ENCODE measurements around the gene ELOF1.
A peak's percentile ranks its signal among the peaks of the same experiment; 100 is the strongest.

The ELOF1 gene

DNA sequence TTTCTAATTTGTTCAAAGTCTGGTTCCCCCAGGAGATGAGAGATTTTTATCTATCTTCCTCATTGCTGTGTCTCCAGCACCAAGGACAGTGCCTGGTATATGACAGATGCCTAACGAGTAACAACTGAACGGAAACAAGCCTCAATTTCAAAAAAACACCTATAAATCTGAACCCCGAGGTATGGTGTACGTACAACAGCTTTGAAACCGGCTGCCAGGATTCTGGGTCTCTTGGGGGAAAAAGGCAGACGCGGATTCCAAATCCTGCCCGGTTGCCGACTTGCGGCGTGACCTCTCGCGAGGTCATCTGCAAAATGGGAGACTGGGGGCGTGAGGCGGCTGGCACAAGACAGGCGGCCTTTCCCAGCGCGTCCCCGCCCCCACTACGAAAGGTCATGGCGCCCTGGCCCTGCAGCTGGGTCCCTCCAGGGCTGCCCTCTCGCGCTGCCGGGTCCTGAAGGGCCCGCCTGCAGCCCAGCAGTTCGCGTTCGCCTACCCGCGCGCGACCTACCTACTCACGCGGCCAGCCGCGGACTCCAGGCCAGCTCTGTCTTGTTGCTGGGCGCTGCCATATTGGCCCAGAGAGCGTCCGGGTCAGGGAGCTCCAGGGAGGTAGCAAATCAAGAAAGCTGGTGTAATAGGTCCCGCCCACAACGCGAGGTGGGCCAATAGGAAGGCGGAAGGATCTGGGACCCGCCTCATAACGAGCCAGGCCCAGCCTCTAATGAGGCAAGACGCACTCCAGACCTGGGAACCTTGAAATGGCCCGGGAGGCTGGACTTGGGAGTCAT, 30.3 kb downstream of the ELOF1 start, which contains the start of gene ECSIT (continued):
- TF ChIP-seq YY2 (tag by site-specific recombination; IDR thresholded peaks at IDR 0.05) (peak; percentile 98), ZNF324 (tag by site-specific recombination; IDR thresholded peaks at IDR 0.05) (peak; percentile 78; the same call in 1 of the 2 replicates), ZSCAN16 (tag by site-specific recombination; IDR thresholded peaks at IDR 0.05) (no peak), ZNF114 (tag by site-specific recombination; IDR thresholded peaks at IDR 0.05) (no peak), ZNF76 (tag by site-specific recombination; IDR thresholded peaks at IDR 0.05; ENCODE audit: borderline replicate concordance, low read depth) (0 out of 2 replicates have a peak, but pooled peaks have one; percentile 83), ZBTB20 (tag by site-specific recombination; IDR thresholded peaks at IDR 0.05) (peak; percentile 75; the same call in 1 of the 2 replicates), YY1 (tag by site-specific recombination; IDR thresholded peaks at IDR 0.05) (peak; percentile 98), ZNF610 (tag by site-specific recombination; IDR thresholded peaks at IDR 0.05; ENCODE audit: borderline replicate concordance) (peak; percentile 65; the same call in 1 of the 2 replicates), ZNF670 (tag by site-specific recombination; IDR thresholded peaks at IDR 0.05; ENCODE audit: low read depth) (no peak), IKZF3 (tag by site-specific recombination; IDR thresholded peaks at IDR 0.05) (peak; percentile 68), KLF7 (tag by site-specific recombination; IDR thresholded peaks at IDR 0.05; ENCODE audit: borderline replicate concordance) (no peak), ZSCAN30 (tag by site-specific recombination; IDR thresholded peaks at IDR 0.05) (peak; percentile 89), ZNF501 (tag by site-specific recombination; IDR thresholded peaks at IDR 0.05) (peak; percentile 25; the same call in 1 of the 2 replicates), REPIN1 (tag by site-specific recombination; IDR thresholded peaks at IDR 0.05; ENCODE audit: low read depth) (no peak), ZIC2 (tag by site-specific recombination; IDR thresholded peaks at IDR 0.05) (no peak), ZNF2 (tag by site-specific recombination; IDR thresholded peaks at IDR 0.05) (peak; percentile 48; the same call in 1 of the 2 replicates), ZBTB17 (tag by site-specific recombination; IDR thresholded peaks at IDR 0.05) (peak; percentile 75), EGR2 (tag by site-specific recombination; IDR thresholded peaks at IDR 0.05; ENCODE audit: low read depth) (peak; percentile 77)
- TF ChIP-seq, protein P1, sequence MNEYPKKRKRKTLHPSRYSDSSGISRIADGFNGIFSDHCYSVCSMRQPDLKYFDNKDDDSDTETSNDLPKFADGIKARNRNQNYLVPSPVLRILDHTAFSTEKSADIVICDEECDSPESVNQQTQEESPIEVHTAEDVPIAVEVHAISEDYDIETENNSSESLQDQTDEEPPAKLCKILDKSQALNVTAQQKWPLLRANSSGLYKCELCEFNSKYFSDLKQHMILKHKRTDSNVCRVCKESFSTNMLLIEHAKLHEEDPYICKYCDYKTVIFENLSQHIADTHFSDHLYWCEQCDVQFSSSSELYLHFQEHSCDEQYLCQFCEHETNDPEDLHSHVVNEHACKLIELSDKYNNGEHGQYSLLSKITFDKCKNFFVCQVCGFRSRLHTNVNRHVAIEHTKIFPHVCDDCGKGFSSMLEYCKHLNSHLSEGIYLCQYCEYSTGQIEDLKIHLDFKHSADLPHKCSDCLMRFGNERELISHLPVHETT (tag by site-specific recombination; IDR thresholded peaks at IDR 0.05), result peak; percentile 89
- TF ChIP-seq, protein P2, sequence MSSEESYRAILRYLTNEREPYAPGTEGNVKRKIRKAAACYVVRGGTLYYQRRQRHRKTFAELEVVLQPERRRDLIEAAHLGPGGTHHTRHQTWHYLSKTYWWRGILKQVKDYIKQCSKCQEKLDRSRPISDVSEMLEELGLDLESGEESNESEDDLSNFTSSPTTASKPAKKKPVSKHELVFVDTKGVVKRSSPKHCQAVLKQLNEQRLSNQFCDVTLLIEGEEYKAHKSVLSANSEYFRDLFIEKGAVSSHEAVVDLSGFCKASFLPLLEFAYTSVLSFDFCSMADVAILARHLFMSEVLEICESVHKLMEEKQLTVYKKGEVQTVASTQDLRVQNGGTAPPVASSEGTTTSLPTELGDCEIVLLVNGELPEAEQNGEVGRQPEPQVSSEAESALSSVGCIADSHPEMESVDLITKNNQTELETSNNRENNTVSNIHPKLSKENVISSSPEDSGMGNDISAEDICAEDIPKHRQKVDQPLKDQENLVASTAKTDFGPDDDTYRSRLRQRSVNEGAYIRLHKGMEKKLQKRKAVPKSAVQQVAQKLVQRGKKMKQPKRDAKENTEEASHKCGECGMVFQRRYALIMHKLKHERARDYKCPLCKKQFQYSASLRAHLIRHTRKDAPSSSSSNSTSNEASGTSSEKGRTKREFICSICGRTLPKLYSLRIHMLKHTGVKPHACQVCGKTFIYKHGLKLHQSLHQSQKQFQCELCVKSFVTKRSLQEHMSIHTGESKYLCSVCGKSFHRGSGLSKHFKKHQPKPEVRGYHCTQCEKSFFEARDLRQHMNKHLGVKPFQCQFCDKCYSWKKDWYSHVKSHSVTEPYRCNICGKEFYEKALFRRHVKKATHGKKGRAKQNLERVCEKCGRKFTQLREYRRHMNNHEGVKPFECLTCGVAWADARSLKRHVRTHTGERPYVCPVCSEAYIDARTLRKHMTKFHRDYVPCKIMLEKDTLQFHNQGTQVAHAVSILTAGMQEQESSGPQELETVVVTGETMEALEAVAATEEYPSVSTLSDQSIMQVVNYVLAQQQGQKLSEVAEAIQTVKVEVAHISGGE (tag by site-specific recombination; conservative IDR thresholded peaks at IDR 0.05; ENCODE audit: low read depth), result peak; percentile 59; the same call in 1 of the 2 replicates
- TF ChIP-seq, protein P3, sequence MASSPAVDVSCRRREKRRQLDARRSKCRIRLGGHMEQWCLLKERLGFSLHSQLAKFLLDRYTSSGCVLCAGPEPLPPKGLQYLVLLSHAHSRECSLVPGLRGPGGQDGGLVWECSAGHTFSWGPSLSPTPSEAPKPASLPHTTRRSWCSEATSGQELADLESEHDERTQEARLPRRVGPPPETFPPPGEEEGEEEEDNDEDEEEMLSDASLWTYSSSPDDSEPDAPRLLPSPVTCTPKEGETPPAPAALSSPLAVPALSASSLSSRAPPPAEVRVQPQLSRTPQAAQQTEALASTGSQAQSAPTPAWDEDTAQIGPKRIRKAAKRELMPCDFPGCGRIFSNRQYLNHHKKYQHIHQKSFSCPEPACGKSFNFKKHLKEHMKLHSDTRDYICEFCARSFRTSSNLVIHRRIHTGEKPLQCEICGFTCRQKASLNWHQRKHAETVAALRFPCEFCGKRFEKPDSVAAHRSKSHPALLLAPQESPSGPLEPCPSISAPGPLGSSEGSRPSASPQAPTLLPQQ (tag by site-specific recombination; IDR thresholded peaks at IDR 0.05), result peak; percentile 74
- TF ChIP-seq, protein P4, sequence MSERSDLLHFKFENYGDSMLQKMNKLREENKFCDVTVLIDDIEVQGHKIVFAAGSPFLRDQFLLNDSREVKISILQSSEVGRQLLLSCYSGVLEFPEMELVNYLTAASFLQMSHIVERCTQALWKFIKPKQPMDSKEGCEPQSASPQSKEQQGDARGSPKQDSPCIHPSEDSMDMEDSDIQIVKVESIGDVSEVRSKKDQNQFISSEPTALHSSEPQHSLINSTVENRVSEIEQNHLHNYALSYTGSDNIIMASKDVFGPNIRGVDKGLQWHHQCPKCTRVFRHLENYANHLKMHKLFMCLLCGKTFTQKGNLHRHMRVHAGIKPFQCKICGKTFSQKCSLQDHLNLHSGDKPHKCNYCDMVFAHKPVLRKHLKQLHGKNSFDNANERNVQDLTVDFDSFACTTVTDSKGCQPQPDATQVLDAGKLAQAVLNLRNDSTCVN (tag by site-specific recombination; optimal IDR thresholded peaks at IDR 0.05), result peak; percentile 92
- TF ChIP-seq, protein P5, sequence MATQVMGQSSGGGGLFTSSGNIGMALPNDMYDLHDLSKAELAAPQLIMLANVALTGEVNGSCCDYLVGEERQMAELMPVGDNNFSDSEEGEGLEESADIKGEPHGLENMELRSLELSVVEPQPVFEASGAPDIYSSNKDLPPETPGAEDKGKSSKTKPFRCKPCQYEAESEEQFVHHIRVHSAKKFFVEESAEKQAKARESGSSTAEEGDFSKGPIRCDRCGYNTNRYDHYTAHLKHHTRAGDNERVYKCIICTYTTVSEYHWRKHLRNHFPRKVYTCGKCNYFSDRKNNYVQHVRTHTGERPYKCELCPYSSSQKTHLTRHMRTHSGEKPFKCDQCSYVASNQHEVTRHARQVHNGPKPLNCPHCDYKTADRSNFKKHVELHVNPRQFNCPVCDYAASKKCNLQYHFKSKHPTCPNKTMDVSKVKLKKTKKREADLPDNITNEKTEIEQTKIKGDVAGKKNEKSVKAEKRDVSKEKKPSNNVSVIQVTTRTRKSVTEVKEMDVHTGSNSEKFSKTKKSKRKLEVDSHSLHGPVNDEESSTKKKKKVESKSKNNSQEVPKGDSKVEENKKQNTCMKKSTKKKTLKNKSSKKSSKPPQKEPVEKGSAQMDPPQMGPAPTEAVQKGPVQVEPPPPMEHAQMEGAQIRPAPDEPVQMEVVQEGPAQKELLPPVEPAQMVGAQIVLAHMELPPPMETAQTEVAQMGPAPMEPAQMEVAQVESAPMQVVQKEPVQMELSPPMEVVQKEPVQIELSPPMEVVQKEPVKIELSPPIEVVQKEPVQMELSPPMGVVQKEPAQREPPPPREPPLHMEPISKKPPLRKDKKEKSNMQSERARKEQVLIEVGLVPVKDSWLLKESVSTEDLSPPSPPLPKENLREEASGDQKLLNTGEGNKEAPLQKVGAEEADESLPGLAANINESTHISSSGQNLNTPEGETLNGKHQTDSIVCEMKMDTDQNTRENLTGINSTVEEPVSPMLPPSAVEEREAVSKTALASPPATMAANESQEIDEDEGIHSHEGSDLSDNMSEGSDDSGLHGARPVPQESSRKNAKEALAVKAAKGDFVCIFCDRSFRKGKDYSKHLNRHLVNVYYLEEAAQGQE (tag by site-specific recombination; IDR thresholded peaks at IDR 0.05), result peak; percentile 99
- TF ChIP-seq, protein P6, sequence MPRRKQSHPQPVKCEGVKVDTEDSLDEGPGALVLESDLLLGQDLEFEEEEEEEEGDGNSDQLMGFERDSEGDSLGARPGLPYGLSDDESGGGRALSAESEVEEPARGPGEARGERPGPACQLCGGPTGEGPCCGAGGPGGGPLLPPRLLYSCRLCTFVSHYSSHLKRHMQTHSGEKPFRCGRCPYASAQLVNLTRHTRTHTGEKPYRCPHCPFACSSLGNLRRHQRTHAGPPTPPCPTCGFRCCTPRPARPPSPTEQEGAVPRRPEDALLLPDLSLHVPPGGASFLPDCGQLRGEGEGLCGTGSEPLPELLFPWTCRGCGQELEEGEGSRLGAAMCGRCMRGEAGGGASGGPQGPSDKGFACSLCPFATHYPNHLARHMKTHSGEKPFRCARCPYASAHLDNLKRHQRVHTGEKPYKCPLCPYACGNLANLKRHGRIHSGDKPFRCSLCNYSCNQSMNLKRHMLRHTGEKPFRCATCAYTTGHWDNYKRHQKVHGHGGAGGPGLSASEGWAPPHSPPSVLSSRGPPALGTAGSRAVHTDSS (tag by site-specific recombination; IDR thresholded peaks at IDR 0.05), result no peak
